Measurements from ENCODE around the gene SLC4A1AP. TPM values are rescaled to one million over a fixed set of nuclear protein-coding genes. Genes with fewer than 3 reads are reported as not detected.
A peak's percentile ranks its signal among the peaks of the same experiment; 100 is the strongest.

SLC4A1AP gene
- total and polyA plus RNA-seq, 9 of the 15 experiments (the other 6 are each of a cell fraction or from before 2014, with no cell fraction given) = 8.1 to 40.5 (median 35.3) TPM

DNA sequence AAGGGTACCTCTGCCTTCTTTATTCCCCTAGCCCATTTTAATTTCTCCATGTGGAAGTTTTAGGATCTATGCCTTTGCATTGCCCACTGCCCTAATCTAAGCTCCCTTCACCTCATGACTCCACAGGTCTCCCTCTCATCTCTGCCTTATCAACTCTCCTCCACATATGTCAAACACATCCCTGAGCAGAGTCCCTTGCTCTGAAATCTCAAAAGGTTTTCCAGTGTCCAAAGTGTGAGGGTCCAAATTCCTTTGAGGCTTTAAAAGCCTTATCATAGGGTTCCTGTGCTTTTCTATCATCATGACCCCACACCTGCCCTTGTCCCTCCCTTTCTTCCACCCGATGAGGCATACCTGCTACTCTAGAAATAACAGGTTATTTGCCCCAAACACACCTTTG, 38.6 kb downstream of the SLC4A1AP start (continued):
- TF ChIP-seq MYC (IDR thresholded peaks at IDR 0.05; ENCODE audit: low read depth, low read length) = no peak
- TF ChIP-seq MYC (CRISPR knock-in tag; IDR thresholded peaks at IDR 0.05; ENCODE audit: borderline replicate concordance, low read depth) = no peak

DNA sequence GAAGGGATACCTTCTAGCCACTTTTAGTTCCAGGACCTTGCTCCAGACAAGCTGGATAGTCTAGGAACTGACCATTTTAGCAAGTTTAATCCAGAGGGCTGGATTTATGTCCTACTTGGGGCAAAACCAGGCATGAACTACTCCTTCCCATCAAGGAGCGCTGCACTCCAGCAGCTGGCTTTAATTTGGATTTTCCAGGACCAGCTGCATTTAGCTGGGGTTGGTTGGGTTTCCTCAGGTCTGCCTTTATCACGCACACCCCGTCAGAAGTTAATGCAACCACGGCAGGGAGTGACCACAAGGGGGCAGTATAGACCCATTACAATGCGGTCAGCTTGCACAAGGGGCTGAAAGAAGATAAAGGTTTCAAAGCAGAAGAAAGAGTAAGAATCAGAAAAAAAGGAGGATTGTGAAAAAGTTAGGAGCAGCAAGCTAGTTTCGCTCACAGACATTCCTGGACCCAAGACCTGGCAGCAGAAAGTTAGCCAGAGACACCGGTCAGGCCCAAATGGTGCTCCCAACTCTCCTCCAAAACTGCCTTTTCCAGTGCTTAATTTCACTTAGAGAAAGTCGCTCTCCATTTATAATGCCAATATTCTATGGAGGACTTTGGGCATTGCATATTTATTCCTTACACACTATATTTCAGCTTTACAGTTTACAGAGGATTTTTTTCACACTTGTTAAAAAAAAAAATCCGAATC, 40.1 kb downstream of the SLC4A1AP start:
- no TSS peak for BruUV-seq (replicated peaks)
- Histone ChIP-seq H3K9me3 (replicated peaks; ENCODE audit: control insufficient read depth, insufficient read depth, low read depth, low read length) (no peaks in the 10 kb centered on the region), H3K27me3 (ENCODE audit: control insufficient read depth in 2 of 2, insufficient read depth in 2 of 2, low read length in 2 of 2) (no peaks in the 10 kb centered on the region), H3K4me3 (no peak overlapping the region), H3K36me3 (ENCODE audit: control insufficient read depth, insufficient read depth, low read length) (no peaks in the 10 kb centered on the region), H4K20me1 (replicated peaks; ENCODE audit: control insufficient read depth, insufficient read depth, low read length) (no peaks in the 10 kb centered on the region), H3K9me1 (ENCODE audit: control insufficient read depth, insufficient read depth, low read length) (no peaks in the 10 kb centered on the region), H3K4me1 (replicated peaks in 1 of 2; ENCODE audit: control insufficient read depth in 2 of 2, insufficient read depth in 2 of 2, low read length in 2 of 2) (peaks cover 0 to 13% of the 10 kb centered on the region in 2 experiments; a peak in 4 of 5 replicates), H3K27ac (ENCODE audit: extremely low read depth, low read depth, low read length) (no peak overlapping the region), H3K4me2 (ENCODE audit: insufficient read depth, low read length) (no peak overlapping the region), H3K79me2 (ENCODE audit: control insufficient read depth, insufficient read depth, low read length) (no peaks in the 10 kb centered on the region), H3K9ac (ENCODE audit: insufficient read depth in 1 of 2, low read depth in 2 of 2, low read length in 2 of 2) (0 out of 4 replicates have a peak overlapping the region, but pooled peaks of 1 of the 2 experiments have one; percentile 3), H2AFZ (ENCODE audit: low read depth, low read length) (0 out of 2 replicates have a peak overlapping the region, but pooled peaks have one; percentile 7)
- FAIRE-seq (peak; percentile 98), ATAC-seq (peak; percentile 94), DNase-seq (ENCODE audit: extremely low read depth in 1 of 4, low spot score in 3 of 4) (peak; percentile 81 to 89 (median 85))
- 22% methylated on average over 9 of the region's 9 CpGs for WGBS (ENCODE audit: insufficient coverage, low coverage, missing lambda C conversion rate)
- intact Hi-C loops (cut with micrococcal nuclease) (loop anchor here (1.0 to 5.0 kb wide), 2 partner anchors 51 to 749 kb away; no protein-coding TSS in a partner anchor), in situ Hi-C loops (cut with MboI) (no loop called here)
- ChIA-PET POLR2A (interaction anchor here (0.6 to 1.1 kb wide), 4 partner anchors 9 to 729 kb away, joined by 3 to 4 read pairs (median 3); no protein-coding TSS in a partner anchor), CTCF (ENCODE audit: low intra/inter-chr PET ratio) (interaction anchor here (0.6 to 1.8 kb wide), 9 partner anchors 17 to 749 kb away, joined by 3 to 17 read pairs (median 4); no protein-coding TSS in a partner anchor)
- TF ChIP-seq KLF13 (tag; IDR thresholded peaks at IDR 0.05; ENCODE audit: borderline replicate concordance, low read depth) = no peak
- no peak for TF ChIP-seq KLF1 (tag; IDR thresholded peaks at IDR 0.05)
- TF ChIP-seq SP1 (CRISPR knock-in tag; IDR thresholded peaks at IDR 0.05) = 0 out of 2 replicates have a peak, but pooled peaks have one; percentile 17
- peak; percentile 57; the same call in 1 of the 2 replicates for TF ChIP-seq ESRRA (IDR thresholded peaks at IDR 0.05; ENCODE audit: borderline replicate concordance, low read depth)
- TF ChIP-seq, protein P1, sequence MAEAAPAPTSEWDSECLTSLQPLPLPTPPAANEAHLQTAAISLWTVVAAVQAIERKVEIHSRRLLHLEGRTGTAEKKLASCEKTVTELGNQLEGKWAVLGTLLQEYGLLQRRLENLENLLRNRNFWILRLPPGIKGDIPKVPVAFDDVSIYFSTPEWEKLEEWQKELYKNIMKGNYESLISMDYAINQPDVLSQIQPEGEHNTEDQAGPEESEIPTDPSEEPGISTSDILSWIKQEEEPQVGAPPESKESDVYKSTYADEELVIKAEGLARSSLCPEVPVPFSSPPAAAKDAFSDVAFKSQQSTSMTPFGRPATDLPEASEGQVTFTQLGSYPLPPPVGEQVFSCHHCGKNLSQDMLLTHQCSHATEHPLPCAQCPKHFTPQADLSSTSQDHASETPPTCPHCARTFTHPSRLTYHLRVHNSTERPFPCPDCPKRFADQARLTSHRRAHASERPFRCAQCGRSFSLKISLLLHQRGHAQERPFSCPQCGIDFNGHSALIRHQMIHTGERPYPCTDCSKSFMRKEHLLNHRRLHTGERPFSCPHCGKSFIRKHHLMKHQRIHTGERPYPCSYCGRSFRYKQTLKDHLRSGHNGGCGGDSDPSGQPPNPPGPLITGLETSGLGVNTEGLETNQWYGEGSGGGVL (CRISPR knock-in tag; IDR thresholded peaks at IDR 0.05) = no peak
- no peak for TF ChIP-seq SUPT5H (IDR thresholded peaks at IDR 0.05)
- TF ChIP-seq RCOR1 (IDR thresholded peaks at IDR 0.05; ENCODE audit: borderline replicate concordance in 1 of 2, low read depth in 2 of 2, low read length in 2 of 2) = peak in 1 of 2 experiments; percentile 24; a peak in 1 of 4 replicates
- TF ChIP-seq SMARCE1 (IDR thresholded peaks at IDR 0.05) = 0 out of 2 replicates have a peak, but pooled peaks have one; percentile 11
- TF ChIP-seq ARID2 (IDR thresholded peaks at IDR 0.05) = 0 out of 2 replicates have a peak, but pooled peaks have one; percentile 49
- TF ChIP-seq, protein P2, sequence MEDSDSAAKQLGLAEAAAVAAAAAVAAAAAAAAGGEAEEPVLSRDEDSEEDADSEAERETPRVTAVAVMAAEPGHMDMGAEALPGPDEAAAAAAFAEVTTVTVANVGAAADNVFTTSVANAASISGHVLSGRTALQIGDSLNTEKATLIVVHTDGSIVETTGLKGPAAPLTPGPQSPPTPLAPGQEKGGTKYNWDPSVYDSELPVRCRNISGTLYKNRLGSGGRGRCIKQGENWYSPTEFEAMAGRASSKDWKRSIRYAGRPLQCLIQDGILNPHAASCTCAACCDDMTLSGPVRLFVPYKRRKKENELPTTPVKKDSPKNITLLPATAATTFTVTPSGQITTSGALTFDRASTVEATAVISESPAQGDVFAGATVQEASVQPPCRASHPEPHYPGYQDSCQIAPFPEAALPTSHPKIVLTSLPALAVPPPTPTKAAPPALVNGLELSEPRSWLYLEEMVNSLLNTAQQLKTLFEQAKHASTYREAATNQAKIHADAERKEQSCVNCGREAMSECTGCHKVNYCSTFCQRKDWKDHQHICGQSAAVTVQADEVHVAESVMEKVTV (CRISPR knock-in tag; IDR thresholded peaks at IDR 0.05) = peak; percentile 78
- peak; percentile 90 to 92 for TF ChIP-seq RAD21 (CRISPR knock-in tag; conservative IDR thresholded peaks at IDR 0.05 in 1 of 2, IDR thresholded peaks at IDR 0.05 in 1 of 2)
